Esophagus muscularis mucosa (tissue), 4 donors: ENCODE measurements around the gene IFT122. TPM values are rescaled to one million over a fixed set of nuclear protein-coding genes. Genes with fewer than 3 reads are reported as not detected.

Source experiments
- small RNA-seq, 3 donors: library from RNA; depleted of rRNA; stranded (forward); fragments of <200 nt; gene quantifications; one replicate each; pipeline ENCODE3, GENCODE V24; 2016
- total RNA-seq, 4 donors: library from RNA; depleted of rRNA; stranded (reverse); fragments of >200 nt; gene quantifications; one replicate each; pipeline versions ENCODE4 v1.1.0 to v1.2.1, GENCODE V29; 2016

IFT122 gene
- total RNA-seq, 4 donors from 2014 or later = 19.5 to 32.8 (median 21.9) TPM

Small RNA genes lying within 50 kb of the gene (small RNA-seq; reads per million reads assigned to genes)
- 3.7 to 21.3 (median 16.3) reads per million in 3 donors for gene SNORA7B

Other genes starting within 250 kb of the IFT122 start
- gene COPG1, start 190.6 kb upstream of the IFT122 start, total RNA-seq = 10 to 100 TPM; 55.6 to 89.1 (median 70.4) TPM
- 10 to 100 TPM; 24.5 to 39.3 (median 30.6) TPM for gene HMCES, start 161.4 kb upstream of the IFT122 start, total RNA-seq
- under 1 TPM in 2 of 4 donors, not detected in 2; 0.19 to 0.42 TPM for gene EFCAB12, start 11.6 kb upstream of the IFT122 start, total RNA-seq
- 10 to 100 TPM; 12.1 to 23.3 (median 16.4) TPM for gene MBD4, start 276 bp upstream of the IFT122 start, total RNA-seq
- not detected for gene RHO, start 88.4 kb downstream of the IFT122 start, total RNA-seq
- not detected for gene H1-8, start 103.0 kb downstream of the IFT122 start, total RNA-seq
- 10 to 100 TPM; 50.5 to 89.9 (median 76.6) TPM for gene PLXND1, start 166.5 kb downstream of the IFT122 start, total RNA-seq